HUES6 (cell line): Measurements from ENCODE around the gene CKS1B.
A peak's percentile ranks its signal among the peaks of the same experiment; 100 is the strongest.
"Not testable (repeated sequence)": the region's sequence is repeated elsewhere in the genome, so short reads cannot be mapped to it uniquely, and the experiment has no call there.

Experiments used
- H3K27ac ChIP-seq: 2 replicates; pipeline ENCODE4 v1.7.0; 2013; ENCODE audit warnings: low read depth, mild to moderate bottlenecking, low read length, inconsistent platforms
- H3K27me3 ChIP-seq: 2 replicates; pipeline ENCODE4 v1.6.1; 2013; ENCODE audit warnings: low read length; ENCODE audit not compliant: control insufficient read depth, insufficient read depth
- H3K36me3 ChIP-seq: 2 replicates; pipeline ENCODE4 v1.6.1; 2013; ENCODE audit warnings: low read length; ENCODE audit not compliant: control insufficient read depth, insufficient read depth
- H3K4me1 ChIP-seq: 2 replicates; pipeline ENCODE4 v1.6.1; 2013; ENCODE audit warnings: low read length; ENCODE audit not compliant: control insufficient read depth, insufficient read depth
- H3K4me3 ChIP-seq: 2 replicates; pipeline ENCODE4 v1.5.1; 2013; ENCODE audit warnings: low read depth, low read length
- H3K9ac ChIP-seq: one replicate; pipeline ENCODE4 v1.6.1; 2013; ENCODE audit warnings: mild to moderate bottlenecking, low read length
- H3K9me3 ChIP-seq: 2 replicates; pipeline ENCODE4 v1.6.1; 2013; ENCODE audit warnings: low read depth, low read length; ENCODE audit not compliant: control insufficient read depth, insufficient read depth

Gene CKS1B

GRCh38 chr1:154992721-154993571 is 18.5 kb downstream of the CKS1B start:
- H3K4me3 ChIP-seq = no peak overlapping the region
- peaks cover 10% of the 10 kb centered on the region; the same call in 1 of the 2 replicates for H3K4me1 ChIP-seq
- H3K9ac ChIP-seq = no peak overlapping the region
- H3K27me3 ChIP-seq = no peaks in the 10 kb centered on the region
- H3K27ac ChIP-seq = no peak overlapping the region
- H3K36me3 ChIP-seq = peaks cover 40% of the 10 kb centered on the region
- H3K9me3 ChIP-seq = no peaks in the 10 kb centered on the region

GRCh38 chr1:154993572-154994268 is 19.2 kb downstream of the CKS1B start, which contains the start of gene LENEP:
Gene LENEP (plus strand): TSS chr1:154993586. CDS start chr1:154993608, 22 bp downstream.
- Histone ChIP-seq H3K27ac (no peak within 1 kb of the TSS), H3K4me3 (no peak within 1 kb of the TSS), H3K4me1 (peaks cover 11% of the 10 kb centered on the region; the same call in 1 of the 2 replicates), H3K27me3 (no peaks in the 10 kb centered on the region), H3K9me3 (no peaks in the 10 kb centered on the region), H3K9ac (no peak within 1 kb of the TSS), H3K36me3 (peaks cover 33% of the 10 kb centered on the region)

GRCh38 chr1:154994269-154994587 is 19.7 kb downstream of the CKS1B start:
- H3K27ac ChIP-seq = no peak overlapping the region
- peaks cover 13% of the 10 kb centered on the region; the same call in 1 of the 2 replicates for H3K4me1 ChIP-seq

GRCh38 chr1:154994591-154994990 is 20.1 kb downstream of the CKS1B start:
- H3K27ac ChIP-seq = no peak overlapping the region

More at GRCh38 chr1:154994269-154994587, 19.7 kb downstream of the CKS1B start:
- Histone ChIP-seq H3K27me3 (no peaks in the 10 kb centered on the region), H3K36me3 (peaks cover 28% of the 10 kb centered on the region), H3K4me3 (no peak overlapping the region), H3K9ac (no peak overlapping the region), H3K9me3 (no peaks in the 10 kb centered on the region)

GRCh38 chr1:154995301-154995983 is 21.0 kb downstream of the CKS1B start:
- Histone ChIP-seq H3K4me1 (peaks cover 17% of the 10 kb centered on the region; the same call in 1 of the 2 replicates), H3K36me3 (peaks cover 15% of the 10 kb centered on the region)
- H3K27me3 ChIP-seq, H3K4me3 ChIP-seq, H3K9me3 ChIP-seq, H3K27ac ChIP-seq, H3K9ac ChIP-seq: not testable (repeated sequence)

More at GRCh38 chr1:154994591-154994990, 20.1 kb downstream of the CKS1B start:
- no peak overlapping the region for H3K9ac ChIP-seq
- no peaks in the 10 kb centered on the region for H3K9me3 ChIP-seq
- peaks cover 14% of the 10 kb centered on the region; the same call in 1 of the 2 replicates for H3K4me1 ChIP-seq
- no peaks in the 10 kb centered on the region for H3K27me3 ChIP-seq
- no peak overlapping the region for H3K4me3 ChIP-seq
- peaks cover 24% of the 10 kb centered on the region for H3K36me3 ChIP-seq

GRCh38 chr1:154996966-154997701 is 22.7 kb downstream of the CKS1B start:
- Histone ChIP-seq H3K9ac (no peak overlapping the region), H3K9me3 (no peaks in the 10 kb centered on the region), H3K4me3 (no peak overlapping the region), H3K27ac (no peak overlapping the region), H3K36me3 (peaks cover 9% of the 10 kb centered on the region), H3K4me1 (peaks cover 17% of the 10 kb centered on the region; the same call in 1 of the 2 replicates), H3K27me3 (no peaks in the 10 kb centered on the region)

GRCh38 chr1:154998201-154998780 is 23.8 kb downstream of the CKS1B start:
- Histone ChIP-seq H3K36me3 (0 out of 2 replicates have a peak, but pooled peaks cover 2% of the 10 kb centered on the region), H3K27ac (no peak overlapping the region), H3K4me3 (no peak overlapping the region), H3K9me3 (no peaks in the 10 kb centered on the region), H3K4me1 (peaks cover 13% of the 10 kb centered on the region; the same call in 1 of the 2 replicates), H3K27me3 (no peaks in the 10 kb centered on the region), H3K9ac (no peak overlapping the region)

- H3K9ac ChIP-seq = no peak overlapping the region
- no peaks in the 10 kb centered on the region for H3K36me3 ChIP-seq
- H3K27ac ChIP-seq = no peak overlapping the region
- no peaks in the 10 kb centered on the region for H3K27me3 ChIP-seq
- H3K4me1 ChIP-seq = peaks cover 7% of the 10 kb centered on the region; the same call in 1 of the 2 replicates
- H3K9me3 ChIP-seq = no peaks in the 10 kb centered on the region
- H3K4me3 ChIP-seq = peak overlapping the region; percentile 44
Observed at GRCh38 chr1:154998818-154999570, 24.5 kb downstream of the CKS1B start.

GRCh38 chr1:154999571-155000410 is 25.3 kb downstream of the CKS1B start:
- H3K4me3 ChIP-seq = peak overlapping the region; percentile 68
- peaks cover 15% of the 10 kb centered on the region for H3K4me1 ChIP-seq
- no peaks in the 10 kb centered on the region for H3K27me3 ChIP-seq

More at GRCh38 chr1:154999571-155000410, 25.3 kb downstream of the CKS1B start:
- Histone ChIP-seq H3K9ac (peak overlapping the region; percentile 55), H3K36me3 (no peaks in the 10 kb centered on the region), H3K9me3 (no peaks in the 10 kb centered on the region), H3K27ac (peak overlapping the region; percentile 1; the same call in 1 of the 2 replicates)
